SK-N-SH treated with all-trans-retinoic acid at 6 μM for 48 hours (cell line): Measurements from ENCODE around the gene MRPL48.

Experiments used
- ATAC-seq: fragments of 200-7000 bp; cut with Tn5 transposase; 3 replicates; pipeline ENCODE4 v1.9.1; 2020; ENCODE audit warnings: mild to moderate bottlenecking, moderate library complexity
- ARNTL ChIP-seq: fragments of 450-650 bp; formaldehyde crosslinking; IDR thresholded peaks from 2 replicates; pipeline ENCODE4 v1.5.0; 2020; ENCODE audit warnings: low read depth, mild to moderate bottlenecking, moderate library complexity, borderline replicate concordance
- BACH2 ChIP-seq: fragments of 250-450 bp; sonication (Bioruptor Pico); IDR thresholded peaks from 2 replicates; pipeline ENCODE4 v1.9.0; 2021; ENCODE audit warnings: mild to moderate bottlenecking, borderline replicate concordance
- CREB5 ChIP-seq: fragments of 250-450 bp; sonication (Bioruptor Pico); IDR thresholded peaks from 2 replicates; pipeline ENCODE4 v1.5.1; 2020; ENCODE audit warnings: low read depth, mild to moderate bottlenecking, moderate library complexity
- CSDC2 ChIP-seq: fragments of 250-450 bp; sonication (Bioruptor Pico); IDR thresholded peaks from 2 replicates; pipeline ENCODE4 v1.5.0; 2020; ENCODE audit warnings: mild to moderate bottlenecking, moderate library complexity
- CSRNP3 ChIP-seq: fragments of 250-450 bp; sonication (Bioruptor Pico); IDR thresholded peaks from 2 replicates; pipeline ENCODE4 v1.5.1; 2021; ENCODE audit warnings: mild to moderate bottlenecking, moderate library complexity
- ESRRG ChIP-seq: fragments of 250-450 bp; sonication (Bioruptor Pico); IDR thresholded peaks from 2 replicates; pipeline ENCODE4 v1.6.1; 2021; ENCODE audit warnings: mild to moderate bottlenecking
- GLIS3 ChIP-seq: fragments of 250-450 bp; sonication (Bioruptor Pico); IDR thresholded peaks from 2 replicates; pipeline ENCODE4 v1.5.0; 2020; ENCODE audit warnings: mild to moderate bottlenecking, moderate library complexity
- ISL1 ChIP-seq: fragments of 250-450 bp; sonication (Bioruptor Pico); IDR thresholded peaks from 2 replicates; pipeline ENCODE4 v2.1.2; 2022; ENCODE audit warnings: mild to moderate bottlenecking, moderate library complexity
- OSR1 ChIP-seq: fragments of 250-450 bp; sonication (Bioruptor Pico); IDR thresholded peaks from 2 replicates; pipeline ENCODE4 v1.8.0; 2022; ENCODE audit warnings: moderate library complexity, mild to moderate bottlenecking, inconsistent platforms
- PPARA ChIP-seq: fragments of 250-450 bp; sonication (Bioruptor Pico); IDR thresholded peaks from 2 replicates; pipeline ENCODE4 v1.5.0; 2020; ENCODE audit warnings: mild to moderate bottlenecking, borderline replicate concordance
- RARB ChIP-seq: fragments of 250-450 bp; sonication (Bioruptor Pico); IDR thresholded peaks from 2 replicates; pipeline ENCODE4 v1.8.0; 2021; ENCODE audit warnings: mild to moderate bottlenecking, moderate library complexity
- TOX ChIP-seq: fragments of 250-450 bp; sonication (Bioruptor Pico); IDR thresholded peaks from 2 replicates; pipeline ENCODE4 v1.8.0; 2021; ENCODE audit warnings: mild to moderate bottlenecking, moderate library complexity, borderline replicate concordance
- ZC3H10 ChIP-seq: fragments of 250-450 bp; sonication (Bioruptor Pico); IDR thresholded peaks from 2 replicates; pipeline ENCODE4 v1.5.1; 2021; ENCODE audit warnings: mild to moderate bottlenecking, moderate library complexity
- ZFP3 ChIP-seq: fragments of 250-450 bp; sonication (Bioruptor Pico); IDR thresholded peaks from 2 replicates; pipeline ENCODE4 v1.5.0; 2020; ENCODE audit warnings: mild to moderate bottlenecking, moderate library complexity
- ZFP30 ChIP-seq: fragments of 450-650 bp; formaldehyde crosslinking; IDR thresholded peaks from 2 replicates; pipeline ENCODE4 v1.5.0; 2022; ENCODE audit warnings: mild to moderate bottlenecking, moderate library complexity
- ZNF565 ChIP-seq: fragments of 450-650 bp; formaldehyde crosslinking; conservative IDR thresholded peaks from 2 replicates; pipeline ENCODE4 v1.5.0; 2020; ENCODE audit warnings: low read depth, mild to moderate bottlenecking, moderate library complexity
- ZNF8 ChIP-seq: fragments of 450-650 bp; formaldehyde crosslinking; IDR thresholded peaks from 2 replicates; pipeline ENCODE4 v1.5.0; 2020; ENCODE audit warnings: mild to moderate bottlenecking, moderate library complexity
- TF ChIP-seq, protein P1 (sequence below): fragments of 250-450 bp; sonication (Bioruptor Pico); IDR thresholded peaks from 2 replicates; pipeline ENCODE4 v1.5.0; 2020; ENCODE audit warnings: mild to moderate bottlenecking, moderate library complexity
- TF ChIP-seq, protein P2 (sequence below): fragments of 250-450 bp; sonication (Bioruptor Pico); IDR thresholded peaks from 2 replicates; pipeline ENCODE4 v1.8.0; 2021; ENCODE audit warnings: low read depth, mild to moderate bottlenecking, moderate library complexity, borderline replicate concordance

Gene MRPL48

GRCh38 chr11:73852049-73852448, 64.4 kb downstream of the MRPL48 start (continued):
- no peak for TF ChIP-seq CREB5 (CRISPR knock-in tag)
- no peak for TF ChIP-seq ZFP3
- TF ChIP-seq ZNF565 (CRISPR knock-in tag) = no peak

DNA sequence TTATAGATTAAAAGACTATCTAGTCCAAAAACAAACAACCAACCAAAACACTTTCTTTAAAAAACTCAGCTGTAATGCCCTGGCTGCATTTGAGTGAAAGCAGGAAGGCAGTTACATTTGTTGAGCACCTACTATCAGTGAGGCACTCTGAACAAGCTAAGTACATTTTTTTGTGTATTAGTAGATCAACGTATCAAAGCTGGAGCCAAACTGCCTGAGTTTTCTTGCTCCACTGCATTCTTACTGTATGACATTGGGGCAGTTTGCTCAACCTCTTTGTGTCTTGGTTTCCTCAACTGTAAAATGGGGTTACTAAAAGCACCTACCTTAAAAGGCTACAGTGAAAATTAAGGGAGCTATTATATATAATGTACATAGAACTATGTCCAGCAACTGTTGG, 67.0 kb downstream of the MRPL48 start:
- TF ChIP-seq ZFP3 (no peak), GLIS3 (CRISPR knock-in tag) (no peak), ESRRG (CRISPR knock-in tag) (no peak), ZNF8 (CRISPR knock-in tag) (no peak), ARNTL (no peak), OSR1 (CRISPR knock-in tag) (no peak), ISL1 (no peak), ZNF565 (CRISPR knock-in tag) (no peak), BACH2 (CRISPR knock-in tag) (no peak), PPARA (CRISPR knock-in tag) (no peak), RARB (no peak), TOX (no peak), CREB5 (CRISPR knock-in tag) (no peak), CSRNP3 (CRISPR knock-in tag) (no peak), ZFP30 (CRISPR knock-in tag) (no peak), ZC3H10 (CRISPR knock-in tag) (no peak)
- TF ChIP-seq, protein P1, sequence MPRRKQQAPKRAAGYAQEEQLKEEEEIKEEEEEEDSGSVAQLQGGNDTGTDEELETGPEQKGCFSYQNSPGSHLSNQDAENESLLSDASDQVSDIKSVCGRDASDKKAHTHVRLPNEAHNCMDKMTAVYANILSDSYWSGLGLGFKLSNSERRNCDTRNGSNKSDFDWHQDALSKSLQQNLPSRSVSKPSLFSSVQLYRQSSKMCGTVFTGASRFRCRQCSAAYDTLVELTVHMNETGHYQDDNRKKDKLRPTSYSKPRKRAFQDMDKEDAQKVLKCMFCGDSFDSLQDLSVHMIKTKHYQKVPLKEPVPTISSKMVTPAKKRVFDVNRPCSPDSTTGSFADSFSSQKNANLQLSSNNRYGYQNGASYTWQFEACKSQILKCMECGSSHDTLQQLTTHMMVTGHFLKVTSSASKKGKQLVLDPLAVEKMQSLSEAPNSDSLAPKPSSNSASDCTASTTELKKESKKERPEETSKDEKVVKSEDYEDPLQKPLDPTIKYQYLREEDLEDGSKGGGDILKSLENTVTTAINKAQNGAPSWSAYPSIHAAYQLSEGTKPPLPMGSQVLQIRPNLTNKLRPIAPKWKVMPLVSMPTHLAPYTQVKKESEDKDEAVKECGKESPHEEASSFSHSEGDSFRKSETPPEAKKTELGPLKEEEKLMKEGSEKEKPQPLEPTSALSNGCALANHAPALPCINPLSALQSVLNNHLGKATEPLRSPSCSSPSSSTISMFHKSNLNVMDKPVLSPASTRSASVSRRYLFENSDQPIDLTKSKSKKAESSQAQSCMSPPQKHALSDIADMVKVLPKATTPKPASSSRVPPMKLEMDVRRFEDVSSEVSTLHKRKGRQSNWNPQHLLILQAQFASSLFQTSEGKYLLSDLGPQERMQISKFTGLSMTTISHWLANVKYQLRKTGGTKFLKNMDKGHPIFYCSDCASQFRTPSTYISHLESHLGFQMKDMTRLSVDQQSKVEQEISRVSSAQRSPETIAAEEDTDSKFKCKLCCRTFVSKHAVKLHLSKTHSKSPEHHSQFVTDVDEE (CRISPR knock-in tag) = no peak
- TF ChIP-seq, protein P2, sequence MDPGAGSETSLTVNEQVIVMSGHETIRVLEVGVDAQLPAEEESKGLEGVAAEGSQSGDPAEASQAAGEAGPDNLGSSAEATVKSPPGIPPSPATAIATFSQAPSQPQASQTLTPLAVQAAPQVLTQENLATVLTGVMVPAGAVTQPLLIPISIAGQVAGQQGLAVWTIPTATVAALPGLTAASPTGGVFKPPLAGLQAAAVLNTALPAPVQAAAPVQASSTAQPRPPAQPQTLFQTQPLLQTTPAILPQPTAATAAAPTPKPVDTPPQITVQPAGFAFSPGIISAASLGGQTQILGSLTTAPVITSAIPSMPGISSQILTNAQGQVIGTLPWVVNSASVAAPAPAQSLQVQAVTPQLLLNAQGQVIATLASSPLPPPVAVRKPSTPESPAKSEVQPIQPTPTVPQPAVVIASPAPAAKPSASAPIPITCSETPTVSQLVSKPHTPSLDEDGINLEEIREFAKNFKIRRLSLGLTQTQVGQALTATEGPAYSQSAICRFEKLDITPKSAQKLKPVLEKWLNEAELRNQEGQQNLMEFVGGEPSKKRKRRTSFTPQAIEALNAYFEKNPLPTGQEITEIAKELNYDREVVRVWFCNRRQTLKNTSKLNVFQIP (CRISPR knock-in tag) = no peak
- ATAC-seq = no peak

DNA sequence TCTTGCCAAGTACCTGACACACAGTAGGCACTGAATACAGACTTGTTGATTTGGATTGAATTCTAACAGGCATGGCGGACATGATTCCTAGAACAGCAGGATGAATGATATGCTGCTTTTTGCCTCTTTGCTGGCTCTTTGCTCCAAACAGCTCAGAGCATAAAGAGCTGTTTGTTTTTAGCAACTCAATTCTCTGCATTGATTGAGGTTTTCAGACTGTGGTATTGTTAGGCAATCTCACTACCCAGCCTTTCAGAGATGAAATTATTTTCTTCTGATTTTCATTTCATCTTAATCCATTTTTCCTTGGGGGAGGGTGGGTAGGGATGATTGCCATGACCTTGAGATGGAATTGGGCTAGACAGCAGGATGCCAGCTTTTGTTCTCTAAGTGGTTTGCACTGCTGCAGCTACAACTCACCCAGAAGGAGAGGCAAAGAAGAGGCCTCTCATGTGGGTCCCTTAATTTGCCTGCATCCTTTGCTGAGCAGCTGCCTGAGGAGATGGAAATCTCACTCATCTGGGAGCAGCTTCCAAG, 68.4 kb downstream of the MRPL48 start:
- ATAC-seq = no peak

More for the DNA sequence above, 68.4 kb downstream of the MRPL48 start:
- TF ChIP-seq ZNF565 (CRISPR knock-in tag) (no peak), ZFP3 (no peak), CSDC2 (CRISPR knock-in tag) (no peak), CSRNP3 (CRISPR knock-in tag) (no peak), ZNF8 (CRISPR knock-in tag) (no peak), ZC3H10 (CRISPR knock-in tag) (no peak)
- TF ChIP-seq, protein P1 (CRISPR knock-in tag) = no peak
